Effector CD8-positive, alpha-beta T cell (primary cell): ENCODE data around the gene GTF2H4.

Source experiments
- DNase-seq: peaks from one replicate; lab custom pipeline; 2025; lab: John Stamatoyannopoulos, UW

GTF2H4 gene

DNA sequence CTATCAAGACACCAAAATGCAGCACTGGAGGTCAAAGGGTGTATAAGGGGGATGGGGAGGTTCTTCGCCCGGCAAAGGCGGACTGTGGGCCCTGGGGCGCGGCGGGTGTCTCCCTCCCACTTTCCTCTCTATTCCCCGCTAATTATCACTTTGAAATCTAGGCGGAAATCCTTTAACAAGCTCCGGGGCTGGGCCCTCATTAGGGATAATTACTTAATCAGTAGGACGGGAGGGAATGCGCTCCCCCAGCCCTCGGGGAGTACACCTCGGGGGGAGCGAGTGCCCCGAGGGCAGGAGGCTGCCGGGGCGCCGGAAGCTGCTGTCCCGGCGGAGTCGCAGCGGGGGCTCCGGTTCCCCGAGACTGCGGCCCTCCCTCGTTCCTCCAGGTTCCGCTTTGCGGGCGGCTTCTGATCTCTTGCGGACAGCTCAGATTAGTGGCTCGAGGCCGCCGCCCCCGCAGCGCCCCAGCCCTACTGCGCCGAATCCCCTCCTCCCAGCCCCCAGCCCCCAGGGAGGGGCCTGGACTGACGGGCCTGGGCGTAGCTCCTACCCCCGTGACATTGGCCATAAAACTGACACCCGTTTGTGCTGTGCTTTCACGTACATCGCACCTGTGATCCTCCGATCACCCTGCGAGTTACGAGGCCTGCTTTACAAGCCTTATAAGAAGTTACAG, 47.5 kb downstream of the GTF2H4 start:
- DNase-seq = peak; percentile 51

- DNase-seq = no peak
Observed at GRCh38 chr6:30957716-30958115, 49.7 kb downstream of the GTF2H4 start.

DNA sequence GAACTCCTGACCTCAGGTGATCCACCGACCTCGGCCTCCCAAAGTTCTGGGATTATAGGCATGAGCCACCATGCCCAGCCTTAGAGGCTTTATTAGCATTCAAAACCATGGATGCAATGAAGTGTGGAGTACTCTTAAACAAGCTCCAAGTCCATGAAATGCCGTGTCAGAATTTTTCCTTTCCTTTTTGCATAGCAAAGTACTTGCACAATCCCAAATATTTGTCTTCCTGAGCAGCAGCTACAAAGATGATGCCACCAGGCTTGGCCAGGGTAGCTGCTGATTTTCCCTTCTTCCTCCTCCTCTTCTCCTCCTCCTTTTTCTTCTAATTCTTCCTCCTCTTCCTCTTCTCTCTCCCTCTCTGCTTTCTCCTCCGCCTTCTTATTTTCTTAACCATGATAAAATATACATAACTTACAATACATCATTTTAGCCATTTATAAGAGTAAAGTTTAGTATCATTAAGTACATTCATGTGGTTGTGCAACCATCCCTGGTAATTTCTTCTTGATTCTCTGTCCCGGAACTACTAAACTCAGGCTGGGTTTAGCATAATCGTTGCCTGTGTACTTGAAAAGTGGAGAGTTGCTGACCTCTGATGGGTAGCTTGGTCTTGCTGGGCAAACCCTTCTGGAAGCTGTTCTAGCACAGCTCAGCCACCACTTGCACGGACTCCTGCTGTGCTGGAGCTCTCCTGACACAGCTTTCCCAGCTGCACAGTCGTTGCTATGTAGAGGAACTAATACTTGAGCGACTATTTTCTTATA, 53.1 kb downstream of the GTF2H4 start:
- no peak for DNase-seq

DNA sequence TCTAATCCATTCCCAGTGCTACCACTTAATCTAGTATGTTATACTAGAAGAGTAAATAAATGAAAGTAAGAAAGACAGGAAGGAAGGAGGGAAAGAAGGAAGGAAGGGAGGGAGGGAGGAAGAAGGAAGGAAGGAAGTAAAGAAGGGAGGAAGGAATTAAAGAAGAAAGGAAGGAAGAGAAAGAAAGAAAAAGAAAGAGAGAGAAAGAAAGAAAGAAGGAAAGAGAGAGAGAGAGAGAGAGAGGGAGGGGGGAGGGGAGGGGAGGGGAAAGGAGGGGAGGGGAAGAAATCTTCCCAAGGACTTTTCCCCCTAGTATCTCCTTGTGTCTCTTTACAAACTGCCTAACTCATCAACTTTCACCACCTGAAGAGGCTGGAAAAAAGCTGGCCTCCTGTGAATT, 54.7 kb downstream of the GTF2H4 start:
- DNase-seq = no peak

GRCh38 chr6:30963641-30964040, 55.6 kb downstream of the GTF2H4 start:
- no peak for DNase-seq
